ENCODE data around the gene RTL10. TPM values are rescaled to one million over a fixed set of nuclear protein-coding genes. Genes with fewer than 3 reads are reported as not detected.
"Not testable (repeated sequence)": the region's sequence is repeated elsewhere in the genome, so short reads cannot be mapped to it uniquely, and the experiment has no call there.

RTL10 gene
- total and polyA plus RNA-seq, 2 experiments from 2014 or later: 13.0 to 15.9 TPM

DNA sequence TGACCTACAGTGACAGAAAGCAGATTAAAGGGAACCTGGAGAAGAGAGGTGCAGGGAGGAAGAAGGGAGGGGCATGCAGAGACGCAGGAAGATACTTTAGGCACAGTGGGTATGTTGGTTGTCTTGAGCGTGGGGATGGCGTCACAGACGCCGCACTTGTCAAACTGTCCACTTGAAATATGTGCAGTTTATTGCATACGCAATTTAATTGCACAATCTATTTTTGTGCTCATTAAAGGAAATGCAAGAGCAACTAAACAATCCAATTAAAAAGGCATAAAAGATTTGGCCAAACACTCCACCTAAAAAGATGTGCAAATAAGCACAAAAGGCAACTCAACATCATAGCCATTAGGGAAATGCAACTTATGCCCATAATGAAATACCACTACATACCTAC is 16.8 kb downstream of the RTL10 start:
- WGBS (ENCODE audit: low lambda C conversion rate, missing lambda C conversion rate): 94% methylated on average over 6 of the region's 6 CpGs

DNA sequence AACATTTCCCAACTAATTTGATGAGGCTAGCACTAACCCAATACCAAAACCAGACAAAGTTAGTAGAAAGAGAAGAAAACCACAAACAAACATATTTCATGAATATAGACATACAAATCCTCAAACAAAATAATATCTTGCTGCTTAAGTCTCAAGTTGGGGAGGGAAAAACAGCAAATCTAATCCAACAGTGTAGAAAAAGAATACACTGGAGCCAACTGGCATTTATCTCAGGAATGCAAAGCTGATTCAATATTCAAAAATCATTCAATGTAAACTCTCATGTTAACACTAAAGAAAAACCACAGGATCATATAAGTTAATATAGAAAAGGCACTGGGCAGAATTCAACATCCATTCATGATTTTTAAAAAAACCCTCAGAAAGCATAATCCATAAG is 18.2 kb downstream of the RTL10 start:
- H4K20me1 ChIP-seq (ENCODE audit: insufficient read depth, poor library complexity, severe bottlenecking): no peaks in the 10 kb centered on the region
- no peaks in the 10 kb centered on the region for H3K36me3 ChIP-seq (replicated peaks; ENCODE audit: insufficient read depth, low read depth)
- H2AFZ ChIP-seq: no peak overlapping the region
- H3K27me3 ChIP-seq: no peaks in the 10 kb centered on the region
- no peaks in the 10 kb centered on the region for H3K9me3 ChIP-seq (ENCODE audit: low read depth)
- no peak for DNase-seq (ENCODE audit: low spot score)
- H3K4me2 ChIP-seq: no peak overlapping the region
- TF ChIP-seq EZH2 (IDR thresholded peaks at IDR 0.05; ENCODE audit: borderline replicate concordance) (no peak), EZH2phosphoT487 (IDR thresholded peaks at IDR 0.05; ENCODE audit: low read depth, severe bottlenecking, unreplicated experiment) (no peak)
- TF ChIP-seq, protein P1, sequence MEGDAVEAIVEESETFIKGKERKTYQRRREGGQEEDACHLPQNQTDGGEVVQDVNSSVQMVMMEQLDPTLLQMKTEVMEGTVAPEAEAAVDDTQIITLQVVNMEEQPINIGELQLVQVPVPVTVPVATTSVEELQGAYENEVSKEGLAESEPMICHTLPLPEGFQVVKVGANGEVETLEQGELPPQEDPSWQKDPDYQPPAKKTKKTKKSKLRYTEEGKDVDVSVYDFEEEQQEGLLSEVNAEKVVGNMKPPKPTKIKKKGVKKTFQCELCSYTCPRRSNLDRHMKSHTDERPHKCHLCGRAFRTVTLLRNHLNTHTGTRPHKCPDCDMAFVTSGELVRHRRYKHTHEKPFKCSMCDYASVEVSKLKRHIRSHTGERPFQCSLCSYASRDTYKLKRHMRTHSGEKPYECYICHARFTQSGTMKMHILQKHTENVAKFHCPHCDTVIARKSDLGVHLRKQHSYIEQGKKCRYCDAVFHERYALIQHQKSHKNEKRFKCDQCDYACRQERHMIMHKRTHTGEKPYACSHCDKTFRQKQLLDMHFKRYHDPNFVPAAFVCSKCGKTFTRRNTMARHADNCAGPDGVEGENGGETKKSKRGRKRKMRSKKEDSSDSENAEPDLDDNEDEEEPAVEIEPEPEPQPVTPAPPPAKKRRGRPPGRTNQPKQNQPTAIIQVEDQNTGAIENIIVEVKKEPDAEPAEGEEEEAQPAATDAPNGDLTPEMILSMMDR (IDR thresholded peaks at IDR 0.05; ENCODE audit: poor library complexity): no peak
- no peaks in the 10 kb centered on the region for H3K79me2 ChIP-seq
- H3K4me1 ChIP-seq (ENCODE audit: insufficient read depth): no peaks in the 10 kb centered on the region
- H3K4me3 ChIP-seq: no peak overlapping the region
- H3K9me2 ChIP-seq (replicated peaks; ENCODE audit: insufficient read depth): no peaks in the 10 kb centered on the region
- no peak overlapping the region for H3K27ac ChIP-seq

More for the DNA sequence above, 16.8 kb downstream of the RTL10 start:
- Histone ChIP-seq H2AFZ (no peak overlapping the region), H3K9me3 (ENCODE audit: low read depth) (no peaks in the 10 kb centered on the region), H3K9me2 (replicated peaks; ENCODE audit: insufficient read depth) (no peaks in the 10 kb centered on the region), H3K27me3 (no peaks in the 10 kb centered on the region), H3K4me1 (ENCODE audit: insufficient read depth) (no peaks in the 10 kb centered on the region), H3K4me3 (no peak overlapping the region), H3K4me2 (no peak overlapping the region), H3K36me3 (replicated peaks; ENCODE audit: insufficient read depth, low read depth) (no peaks in the 10 kb centered on the region), H4K20me1 (ENCODE audit: insufficient read depth, poor library complexity, severe bottlenecking) (no peaks in the 10 kb centered on the region), H3K79me2 (no peaks in the 10 kb centered on the region), H3K27ac (no peak overlapping the region)
- TF ChIP-seq EZH2phosphoT487 (IDR thresholded peaks at IDR 0.05; ENCODE audit: low read depth, severe bottlenecking, unreplicated experiment): no peak
- no peak for TF ChIP-seq EZH2 (IDR thresholded peaks at IDR 0.05; ENCODE audit: borderline replicate concordance)
- TF ChIP-seq, protein P1 (IDR thresholded peaks at IDR 0.05; ENCODE audit: poor library complexity): no peak
- DNase-seq (ENCODE audit: low spot score): no peak

DNA sequence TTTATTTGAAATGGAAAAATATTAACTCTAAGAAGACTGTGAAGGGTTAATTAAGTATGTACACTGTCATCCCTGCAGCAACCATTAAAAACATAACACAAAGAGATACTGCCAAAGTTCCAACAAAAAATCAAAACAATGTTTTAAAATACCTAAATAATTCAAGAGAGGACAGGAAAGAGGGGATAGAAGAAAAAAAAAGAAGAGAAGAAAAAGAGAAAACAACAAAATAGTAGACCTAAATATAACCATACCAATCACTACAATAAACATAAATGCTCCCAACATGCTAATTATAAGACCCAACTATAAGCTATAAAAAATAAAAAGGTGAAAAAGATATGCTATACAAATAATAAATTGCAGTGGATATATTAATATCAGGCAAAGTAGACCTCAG is 20.1 kb downstream of the RTL10 start:
- no peak for TF ChIP-seq EZH2 (IDR thresholded peaks at IDR 0.05; ENCODE audit: borderline replicate concordance)
- TF ChIP-seq EZH2phosphoT487 (IDR thresholded peaks at IDR 0.05; ENCODE audit: low read depth, severe bottlenecking, unreplicated experiment): no peak
- TF ChIP-seq, protein P1 (IDR thresholded peaks at IDR 0.05; ENCODE audit: poor library complexity): no peak
- no peaks in the 10 kb centered on the region for H4K20me1 ChIP-seq (ENCODE audit: insufficient read depth, poor library complexity, severe bottlenecking)
- H3K4me3 ChIP-seq: no peak overlapping the region
- no peaks in the 10 kb centered on the region for H3K36me3 ChIP-seq (replicated peaks; ENCODE audit: insufficient read depth, low read depth)
- H3K9me2 ChIP-seq (replicated peaks; ENCODE audit: insufficient read depth): no peaks in the 10 kb centered on the region
- H3K27ac ChIP-seq: no peak overlapping the region
- no peak for DNase-seq (ENCODE audit: low spot score)
- H3K79me2 ChIP-seq: no peaks in the 10 kb centered on the region
- H2AFZ ChIP-seq: no peak overlapping the region
- no peaks in the 10 kb centered on the region for H3K27me3 ChIP-seq
- H3K9me3 ChIP-seq (ENCODE audit: low read depth): no peaks in the 10 kb centered on the region
- H3K4me2 ChIP-seq: no peak overlapping the region
- H3K4me1 ChIP-seq (ENCODE audit: insufficient read depth): no peaks in the 10 kb centered on the region

DNA sequence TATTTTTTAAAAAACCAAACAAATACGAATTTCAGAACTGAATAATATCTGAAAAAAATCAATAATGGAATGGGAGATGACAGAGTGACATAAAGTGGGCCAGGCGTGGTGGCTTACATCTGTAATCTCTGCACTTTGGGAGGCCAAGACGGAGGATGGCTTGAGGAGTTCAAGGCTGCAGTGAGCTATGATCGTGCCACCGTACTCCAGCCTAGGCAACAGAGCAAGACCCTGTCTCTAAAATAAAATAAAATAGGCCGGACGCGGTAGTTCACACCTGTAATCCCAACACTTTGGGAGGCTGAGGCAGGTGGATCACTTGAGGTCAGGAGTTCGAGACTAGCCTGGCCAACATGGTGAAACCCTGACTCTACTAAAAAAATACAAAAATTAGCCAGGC is 21.3 kb downstream of the RTL10 start:
- not testable (repeated sequence) for H3K9me2 ChIP-seq (replicated peaks; ENCODE audit: insufficient read depth); H3K27ac ChIP-seq; H3K9me3 ChIP-seq (ENCODE audit: low read depth); DNase-seq (ENCODE audit: low spot score); H3K4me2 ChIP-seq; H3K4me1 ChIP-seq (ENCODE audit: insufficient read depth); H3K36me3 ChIP-seq (replicated peaks; ENCODE audit: insufficient read depth, low read depth); H2AFZ ChIP-seq; H3K79me2 ChIP-seq; H4K20me1 ChIP-seq (ENCODE audit: insufficient read depth, poor library complexity, severe bottlenecking); H3K27me3 ChIP-seq; H3K4me3 ChIP-seq
- WGBS (ENCODE audit: low lambda C conversion rate, missing lambda C conversion rate): 96% methylated on average over 9 of the region's 9 CpGs
